ENCODE data around the gene RYR1.

RYR1 gene

GRCh38 chr19:38440592-38440991 is 7.1 kb downstream of the RYR1 start:
- H3K4me3 ChIP-seq (replicated peaks; ENCODE audit: insufficient read depth, low read length): no peak overlapping the region
- no peak for DNase-seq (ENCODE audit: low read depth in 1 of 2, low spot score in 1 of 2)
- no peaks in the 10 kb centered on the region for H3K27me3 ChIP-seq (ENCODE audit: insufficient read depth, poor library complexity, severe bottlenecking)
- no peak overlapping the region for H3K27ac ChIP-seq (replicated peaks)
- TF ChIP-seq POLR2AphosphoS5 (IDR thresholded peaks at IDR 0.05; ENCODE audit: low read depth) (no peak), GABPA (IDR thresholded peaks at IDR 0.05; ENCODE audit: low read depth) (no peak), REST (IDR thresholded peaks at IDR 0.05; ENCODE audit: insufficient replicate concordance, low read depth) (no peak), SPI1 (IDR thresholded peaks at IDR 0.05; ENCODE audit: borderline replicate concordance, low read depth) (no peak)
- TF ChIP-seq, protein P1, sequence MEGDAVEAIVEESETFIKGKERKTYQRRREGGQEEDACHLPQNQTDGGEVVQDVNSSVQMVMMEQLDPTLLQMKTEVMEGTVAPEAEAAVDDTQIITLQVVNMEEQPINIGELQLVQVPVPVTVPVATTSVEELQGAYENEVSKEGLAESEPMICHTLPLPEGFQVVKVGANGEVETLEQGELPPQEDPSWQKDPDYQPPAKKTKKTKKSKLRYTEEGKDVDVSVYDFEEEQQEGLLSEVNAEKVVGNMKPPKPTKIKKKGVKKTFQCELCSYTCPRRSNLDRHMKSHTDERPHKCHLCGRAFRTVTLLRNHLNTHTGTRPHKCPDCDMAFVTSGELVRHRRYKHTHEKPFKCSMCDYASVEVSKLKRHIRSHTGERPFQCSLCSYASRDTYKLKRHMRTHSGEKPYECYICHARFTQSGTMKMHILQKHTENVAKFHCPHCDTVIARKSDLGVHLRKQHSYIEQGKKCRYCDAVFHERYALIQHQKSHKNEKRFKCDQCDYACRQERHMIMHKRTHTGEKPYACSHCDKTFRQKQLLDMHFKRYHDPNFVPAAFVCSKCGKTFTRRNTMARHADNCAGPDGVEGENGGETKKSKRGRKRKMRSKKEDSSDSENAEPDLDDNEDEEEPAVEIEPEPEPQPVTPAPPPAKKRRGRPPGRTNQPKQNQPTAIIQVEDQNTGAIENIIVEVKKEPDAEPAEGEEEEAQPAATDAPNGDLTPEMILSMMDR (IDR thresholded peaks at IDR 0.05; ENCODE audit: insufficient read depth, low read length): no peak

GRCh38 chr19:38441657-38442348 is 8.3 kb downstream of the RYR1 start:
- DNase-seq (ENCODE audit: low read depth in 1 of 2, low spot score in 1 of 2): peak in 1 of 2 experiments; percentile 23
- no peak overlapping the region for H3K4me3 ChIP-seq (replicated peaks; ENCODE audit: insufficient read depth, low read length)
- no peak overlapping the region for H3K27ac ChIP-seq (replicated peaks)
- no peaks in the 10 kb centered on the region for H3K27me3 ChIP-seq (ENCODE audit: insufficient read depth, poor library complexity, severe bottlenecking)
- no peak for TF ChIP-seq GABPA (IDR thresholded peaks at IDR 0.05; ENCODE audit: low read depth)
- TF ChIP-seq POLR2AphosphoS5 (IDR thresholded peaks at IDR 0.05; ENCODE audit: low read depth): no peak
- no peak for TF ChIP-seq SPI1 (IDR thresholded peaks at IDR 0.05; ENCODE audit: borderline replicate concordance, low read depth)
- TF ChIP-seq, protein P1 (IDR thresholded peaks at IDR 0.05; ENCODE audit: insufficient read depth, low read length): no peak
- no peak for TF ChIP-seq REST (IDR thresholded peaks at IDR 0.05; ENCODE audit: insufficient replicate concordance, low read depth)

GRCh38 chr19:38442736-38443135 is 9.2 kb downstream of the RYR1 start:
- TF ChIP-seq POLR2AphosphoS5 (IDR thresholded peaks at IDR 0.05; ENCODE audit: low read depth): no peak
- TF ChIP-seq GABPA (IDR thresholded peaks at IDR 0.05; ENCODE audit: low read depth): no peak
- no peak for TF ChIP-seq SPI1 (IDR thresholded peaks at IDR 0.05; ENCODE audit: borderline replicate concordance, low read depth)
- TF ChIP-seq, protein P1 (IDR thresholded peaks at IDR 0.05; ENCODE audit: insufficient read depth, low read length): no peak
- TF ChIP-seq REST (IDR thresholded peaks at IDR 0.05; ENCODE audit: insufficient replicate concordance, low read depth): no peak
- Histone ChIP-seq H3K27me3 (ENCODE audit: insufficient read depth, poor library complexity, severe bottlenecking) (no peaks in the 10 kb centered on the region), H3K4me3 (replicated peaks; ENCODE audit: insufficient read depth, low read length) (no peak overlapping the region), H3K27ac (replicated peaks) (no peak overlapping the region)
- DNase-seq (ENCODE audit: low read depth in 1 of 2, low spot score in 1 of 2): no peak

All from HL-60 (cell line).